Pancreas (tissue), 10 donors: Measurements from ENCODE around the gene PTPRM. TPM values are rescaled to one million over a fixed set of nuclear protein-coding genes. Genes with fewer than 3 reads are reported as not detected.
A peak's percentile ranks its signal among the peaks of the same experiment; 100 is the strongest.

ENCODE experiments used
- ATAC-seq, 4 donors: fragments of 200-7000 bp; cut with Tn5 transposase; one replicate each; pipeline versions ENCODE4 v1.8.0 to v1.9.1; 2020; ENCODE audit warnings: mild to moderate bottlenecking in 4 of 4, moderate library complexity in 4 of 4
- DNase-seq, 6 donors: peaks; one replicate each; pipeline ENCODE4 v3.0.0-alpha.2; 2020
- FAIRE-seq: peaks from 2 replicates; lab custom pipeline; 2012; peaks lifted over from hg19 to GRCh38; lab: Jason Lieb, UNC
- H3K27ac ChIP-seq, 4 donors: fragments of 200-600 bp; sonication (generic); 1 replicate in 3 of 4; 2 replicates in 1 of 4; pipeline versions ENCODE4 v1.5.0 to v1.8.0; 2020
- H3K27me3 ChIP-seq, 4 donors: fragments of 200-600 bp; one replicate each; pipeline ENCODE4 v1.8.0; 2021
- H3K36me3 ChIP-seq, 3 donors: fragments of 200-600 bp; sonication (generic) in 1 of 3; one replicate each; pipeline versions ENCODE4 v1.5.0 to v1.8.0; 2020 to 2021
- H3K4me1 ChIP-seq, 3 donors: fragments of 200-600 bp; one replicate each; pipeline ENCODE4 v1.8.0; 2021
- H3K4me3 ChIP-seq, 4 donors: fragments of 200-600 bp; sonication (generic) in 2 of 4; one replicate each; pipeline versions ENCODE4 v1.5.0 to v1.8.0; 2020 to 2021
- H3K9me3 ChIP-seq, 4 donors: fragments of 200-600 bp; one replicate each; pipeline ENCODE4 v1.8.0; 2021
- WGBS, 2 donors: extraction: QIAGEN DNeasy Blood & Tissue Kit; methylation state at CpG; one replicate each; pipeline ENCODE4 v1.1.7; 2013; 5-methylcytosine and 5-hydroxymethylcytosine counted together
- intact Hi-C, 3 donors: fragments of 100-400 bp; cut with DNase I; formaldehyde crosslinking; loops; one replicate each; pipeline versions ENCODE4 v1.11.1 to v1.14.2; 2022
- polyA plus RNA-seq, 2 donors: library from polyadenylated mRNA; stranded (reverse); fragments of 200-250 nt; gene quantifications; one replicate each; pipeline ENCODE4 v1.2.3, GENCODE V29; 2013
- total RNA-seq, 6 donors: library from RNA; stranded (reverse); fragmentation: NEBNext Ultra II Directional in 4 of 6; extraction: Animal tissue kit (Norgen Biotek cat#: 25700) in 4 of 6; gene quantifications; one replicate each; pipeline versions ENCODE4 v1.2.1 to v1.2.4, GENCODE V29; 2021 to 2023
- TF ChIP-seq, protein P1 (sequence below), 4 donors: fragments of 200-600 bp; sonication (generic) in 3 of 4; IDR thresholded peaks; one replicate each; pipeline versions ENCODE4 v1.5.0 to v1.8.0; 2021; ENCODE audit warnings: antibody characterized with exemption in 4 of 4
- donor health status: healthy with polysubstance abuse.
- donor health status: DM: no; HTN: no; CAD: no; lungs with moderate emphysema.
- donor health status: DM: no; HTN: no; CAD: no.
- donor health status: control.
- donor health status: control.
- donor health status: Bipolar disorder and iron deficiency.
- donor health status: DM: yes; HTN: yes; CAD: no.
- donor health status: DM: no; HTN: no; CAD: no.
- donor health status: DM: no; HTN: no; CAD: no.
- donor health status: DM: yes; HTN: yes; CAD: no.

The PTPRM gene
- total and polyA plus RNA-seq, 8 donors: 14.5 to 50.7 (median 19.7) TPM

DNA sequence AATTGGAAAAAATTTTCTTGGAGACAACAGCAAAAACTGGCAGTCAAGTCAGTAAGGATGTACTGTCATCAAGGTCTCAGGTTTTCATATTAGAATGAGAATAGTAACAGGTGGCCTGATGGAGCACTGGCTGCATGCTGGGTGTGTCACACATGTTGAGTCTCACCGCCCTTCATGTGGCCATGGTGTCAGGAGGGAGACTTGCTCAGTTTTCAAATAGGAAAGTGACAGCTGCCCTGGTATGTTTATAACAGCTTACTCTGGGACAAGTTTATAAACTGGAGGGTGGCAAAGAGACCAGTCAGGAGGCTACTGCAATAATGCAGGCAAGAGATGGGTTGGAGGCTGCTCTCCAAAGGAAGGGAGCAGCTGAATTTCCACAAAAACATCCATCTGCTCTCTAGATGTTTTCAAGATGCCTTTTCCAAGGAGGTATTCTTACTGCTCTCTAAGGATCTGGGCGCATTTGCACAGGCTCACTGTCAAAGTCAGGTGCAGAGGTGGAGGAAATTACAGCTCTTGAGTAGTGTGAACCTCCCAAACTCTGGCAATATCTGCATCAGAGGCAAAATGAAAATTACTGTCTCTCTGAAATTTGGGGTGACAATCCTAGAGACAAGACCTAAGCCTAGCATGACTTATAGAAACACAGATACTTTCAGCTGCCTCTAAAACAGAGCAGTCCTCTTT lies 720.2 kb downstream of the PTPRM start:
- Histone ChIP-seq H3K36me3 (no peaks in the 10 kb centered on the region), H3K4me3 (no peak overlapping the region), H3K4me1 (peaks cover 18 to 27% (median 21%) of the 10 kb centered on the region in 3 donors), H3K9me3 (no peaks in the 10 kb centered on the region), H3K27me3 (no peaks in the 10 kb centered on the region), H3K27ac (peak overlapping the region in 1 of 4 donors; percentile 17)
- no peak for FAIRE-seq
- DNase-seq: peak in 4 of 6 donors; percentile 43 to 68 (median 60)
- 60% methylated on average over 2 of the region's 2 CpGs for WGBS, 2 donors
- ATAC-seq: peak; percentile 80 to 85 (median 82)
- intact Hi-C loops: no loop called here
- TF ChIP-seq, protein P1, sequence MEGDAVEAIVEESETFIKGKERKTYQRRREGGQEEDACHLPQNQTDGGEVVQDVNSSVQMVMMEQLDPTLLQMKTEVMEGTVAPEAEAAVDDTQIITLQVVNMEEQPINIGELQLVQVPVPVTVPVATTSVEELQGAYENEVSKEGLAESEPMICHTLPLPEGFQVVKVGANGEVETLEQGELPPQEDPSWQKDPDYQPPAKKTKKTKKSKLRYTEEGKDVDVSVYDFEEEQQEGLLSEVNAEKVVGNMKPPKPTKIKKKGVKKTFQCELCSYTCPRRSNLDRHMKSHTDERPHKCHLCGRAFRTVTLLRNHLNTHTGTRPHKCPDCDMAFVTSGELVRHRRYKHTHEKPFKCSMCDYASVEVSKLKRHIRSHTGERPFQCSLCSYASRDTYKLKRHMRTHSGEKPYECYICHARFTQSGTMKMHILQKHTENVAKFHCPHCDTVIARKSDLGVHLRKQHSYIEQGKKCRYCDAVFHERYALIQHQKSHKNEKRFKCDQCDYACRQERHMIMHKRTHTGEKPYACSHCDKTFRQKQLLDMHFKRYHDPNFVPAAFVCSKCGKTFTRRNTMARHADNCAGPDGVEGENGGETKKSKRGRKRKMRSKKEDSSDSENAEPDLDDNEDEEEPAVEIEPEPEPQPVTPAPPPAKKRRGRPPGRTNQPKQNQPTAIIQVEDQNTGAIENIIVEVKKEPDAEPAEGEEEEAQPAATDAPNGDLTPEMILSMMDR (IDR thresholded peaks at IDR 0.05): no peak

GRCh38 chr18:8288472-8289195 lies 721.5 kb downstream of the PTPRM start:
- Histone ChIP-seq H3K27ac (peak overlapping the region in 1 of 4 donors; percentile 37), H3K4me3 (no peak overlapping the region), H3K4me1 (peaks cover 18 to 29% (median 21%) of the 10 kb centered on the region in 3 donors), H3K36me3 (no peaks in the 10 kb centered on the region), H3K27me3 (no peaks in the 10 kb centered on the region), H3K9me3 (no peaks in the 10 kb centered on the region)
- WGBS, 2 donors: 65 to 69% methylated on average over 8 of the region's 8 CpGs
- intact Hi-C loops: no loop called here
- DNase-seq (peak in 4 of 6 donors; percentile 45 to 71 (median 58)), ATAC-seq (peak; percentile 67 to 78 (median 76)), FAIRE-seq (no peak)
- TF ChIP-seq, protein P1 (IDR thresholded peaks at IDR 0.05): no peak

DNA sequence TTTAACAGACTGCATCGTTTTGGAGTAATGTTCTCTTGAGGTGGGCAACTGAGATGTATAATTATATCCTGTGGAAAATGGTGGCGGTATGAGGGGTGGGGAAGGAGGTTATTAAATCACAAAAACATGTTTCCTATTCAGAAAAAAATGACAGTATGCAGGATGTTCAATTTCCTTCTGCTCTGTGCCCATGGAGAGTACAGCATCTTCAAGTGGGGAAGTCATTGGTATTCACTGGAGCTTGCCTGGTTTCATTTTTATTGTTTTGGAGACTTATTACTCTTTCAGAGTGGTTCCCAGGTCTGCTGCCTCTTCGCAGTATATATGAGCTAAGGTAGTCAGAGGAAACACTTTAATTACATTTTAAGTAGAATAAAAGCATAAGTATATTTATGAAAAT lies 723.3 kb downstream of the PTPRM start:
- TF ChIP-seq, protein P1 (IDR thresholded peaks at IDR 0.05): no peak
- ATAC-seq: no peak
- WGBS, 2 donors: 80 to 88% methylated on average over 3 of the region's 3 CpGs
- Histone ChIP-seq H3K27me3 (no peaks in the 10 kb centered on the region), H3K4me1 (peaks cover 11 to 24% (median 11%) of the 10 kb centered on the region in 3 donors), H3K9me3 (no peaks in the 10 kb centered on the region), H3K27ac (no peak overlapping the region), H3K36me3 (no peaks in the 10 kb centered on the region), H3K4me3 (no peak overlapping the region)
- intact Hi-C loops: no loop called here
- no peak for FAIRE-seq
- no peak for DNase-seq

DNA sequence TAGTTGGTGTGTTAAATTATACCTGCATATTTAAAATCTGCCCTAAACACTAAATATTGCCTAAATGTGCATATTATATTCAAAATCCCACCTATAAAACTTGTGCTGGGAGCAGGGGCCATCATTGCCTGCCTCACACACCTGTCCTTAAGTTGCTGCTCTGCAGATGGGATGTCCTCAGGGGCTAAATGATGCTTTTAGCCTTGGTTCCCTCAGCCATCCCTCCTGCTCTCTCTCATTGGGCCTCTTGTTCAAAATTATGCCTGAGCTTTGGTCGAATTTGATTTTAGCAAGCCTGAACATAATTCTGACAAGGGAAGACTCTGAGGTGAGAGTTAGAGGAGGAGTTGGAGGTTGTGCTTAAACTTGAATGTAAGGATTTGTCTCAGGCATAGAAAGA lies 723.8 kb downstream of the PTPRM start:
- no peak overlapping the region for H3K4me3 ChIP-seq
- ATAC-seq (no peak), DNase-seq (no peak), FAIRE-seq (no peak)
- no peaks in the 10 kb centered on the region for H3K9me3 ChIP-seq
- no peak overlapping the region for H3K27ac ChIP-seq
- peaks cover 11 to 24% (median 11%) of the 10 kb centered on the region in 3 donors for H3K4me1 ChIP-seq
- 74 to 76% methylated on average over 1 of the region's 1 CpG for WGBS, 2 donors
- TF ChIP-seq, protein P1 (IDR thresholded peaks at IDR 0.05): no peak
- intact Hi-C loops: no loop called here
- no peaks in the 10 kb centered on the region for H3K36me3 ChIP-seq
- no peaks in the 10 kb centered on the region for H3K27me3 ChIP-seq
